HG02885 (cell line): Measurements from ENCODE around the gene DNAH10.

Source experiments
- ATAC-seq: cut with Tn5 transposase; IDR thresholded peaks from one replicate; pipeline ENCODE4 v1.9.1; 2021; ENCODE audit warnings: mild to moderate bottlenecking; ENCODE audit not compliant: unreplicated experiment, poor library complexity

DNAH10 gene

GRCh38 chr12:123960029-123960735, 198.1 kb downstream of the DNAH10 start:
- ATAC-seq, result no peak

DNA sequence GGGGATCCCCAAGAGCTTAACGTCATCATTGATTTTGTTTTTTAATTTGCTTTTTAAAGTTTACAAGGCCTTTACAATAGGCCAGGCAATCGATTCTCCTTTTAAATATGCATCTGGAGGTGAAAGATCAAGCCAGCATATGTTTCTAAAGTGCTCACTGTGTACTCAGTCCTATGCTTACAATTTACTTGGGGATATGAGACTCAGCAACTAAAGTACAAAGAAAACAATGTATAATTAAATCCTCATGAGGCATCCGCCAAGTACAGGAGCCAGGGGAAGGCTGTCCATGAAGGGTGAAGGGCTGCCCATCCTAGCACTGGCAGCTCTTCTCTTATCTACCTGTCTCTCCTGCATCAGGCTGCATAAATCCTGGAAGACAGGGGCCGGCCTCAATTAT, 198.8 kb downstream of the DNAH10 start:
- no peak for ATAC-seq

GRCh38 chr12:123961585-123962345, 199.7 kb downstream of the DNAH10 start:
- ATAC-seq, result no peak

DNA sequence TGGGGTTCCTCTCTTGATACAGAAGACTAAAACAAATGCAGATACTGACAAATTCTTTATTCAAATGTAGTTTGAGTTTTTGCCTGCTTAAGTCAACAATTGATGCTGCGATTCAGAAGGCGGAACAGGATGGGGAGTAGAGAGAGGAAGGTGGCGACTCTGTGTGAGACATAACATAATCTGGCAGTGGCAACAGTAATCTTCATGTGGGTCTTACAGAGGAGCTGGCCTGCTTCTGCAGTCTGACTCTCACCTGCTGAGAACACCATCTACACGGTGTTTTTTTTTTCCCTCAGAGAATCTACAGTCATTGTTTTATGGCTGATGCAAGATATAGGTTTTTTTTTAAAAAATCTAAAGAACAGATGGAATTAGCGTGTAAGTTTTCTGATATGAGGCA, 200.4 kb downstream of the DNAH10 start:
- ATAC-seq, result no peak

DNA sequence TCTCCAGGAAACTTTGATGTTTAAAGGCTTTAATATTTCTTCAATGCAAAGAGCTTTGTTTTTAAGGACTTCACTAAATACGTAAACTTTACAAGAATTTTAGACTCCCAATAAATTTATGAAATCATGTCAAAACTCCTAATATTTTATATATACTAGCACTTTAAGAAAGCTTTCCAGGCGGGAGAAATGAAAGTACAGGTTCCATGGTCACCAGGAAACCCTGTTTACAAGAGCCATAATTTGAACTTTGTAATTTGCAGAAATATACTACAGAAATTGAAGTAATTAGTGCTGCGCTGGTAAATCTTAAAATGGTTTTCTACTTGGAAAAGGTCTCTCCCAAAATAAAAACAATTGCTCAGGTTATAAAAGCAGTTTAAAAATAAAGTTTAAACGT, 201.7 kb downstream of the DNAH10 start:
- ATAC-seq, result no peak

- no peak for ATAC-seq
Observed at GRCh38 chr12:123965382-123965781, 203.3 kb downstream of the DNAH10 start.

GRCh38 chr12:123966596-123966995, 204.5 kb downstream of the DNAH10 start:
- ATAC-seq, result no peak

GRCh38 chr12:123967121-123967586, 205.1 kb downstream of the DNAH10 start:
- ATAC-seq, result no peak

DNA sequence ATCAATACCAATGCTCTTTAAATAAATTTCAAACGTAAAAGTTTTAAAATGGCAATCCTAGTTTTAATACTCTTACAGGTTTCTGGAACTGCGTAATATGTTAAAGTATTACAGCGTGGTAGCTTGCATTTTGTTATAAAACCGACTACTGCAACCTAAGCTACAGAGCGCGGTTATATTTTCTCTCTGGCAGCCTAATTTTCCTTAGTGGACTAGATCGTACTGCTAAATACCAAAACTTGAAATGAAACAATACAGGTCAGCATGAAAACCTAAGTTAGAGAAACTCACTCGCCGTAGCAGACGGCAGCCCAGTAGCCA, 209.3 kb downstream of the DNAH10 start:
- no peak for ATAC-seq

DNA sequence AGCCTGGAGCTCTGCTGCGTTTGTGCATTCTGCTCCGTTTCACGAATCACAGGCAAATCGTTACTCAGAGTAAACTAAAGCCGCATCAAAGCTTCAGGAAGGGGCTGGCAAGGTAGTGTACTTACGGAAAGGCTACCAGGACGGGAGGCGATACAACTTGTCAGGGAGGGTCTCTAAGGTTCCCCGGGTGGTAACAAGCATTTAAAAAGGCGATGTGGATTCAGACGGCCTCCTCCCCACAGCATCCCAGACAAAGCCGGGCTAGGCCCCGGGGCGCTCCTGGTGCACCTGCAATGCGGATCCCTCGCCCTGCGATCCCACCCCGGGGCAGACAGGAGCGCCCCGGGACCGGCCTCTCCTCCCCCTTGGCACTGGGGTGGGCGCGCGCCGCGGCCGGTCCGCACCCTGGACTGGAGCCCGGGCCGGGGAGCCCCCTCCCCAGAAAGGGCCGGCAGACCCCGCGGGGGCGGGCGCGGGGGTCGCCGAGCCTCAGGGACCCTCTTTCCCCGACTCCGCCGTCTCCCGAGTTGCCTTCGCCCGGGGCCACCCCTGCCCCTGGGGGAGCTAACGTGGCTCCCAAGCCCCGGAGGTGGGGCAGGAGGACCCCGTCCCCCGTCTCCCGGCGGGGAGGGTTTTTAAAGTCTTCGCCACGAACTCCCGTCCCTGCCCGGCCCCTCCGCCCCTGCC, 209.8 kb downstream of the DNAH10 start:
- no peak for ATAC-seq

- peak; percentile 83 for ATAC-seq
Observed at GRCh38 chr12:123972457-123973401, 210.6 kb downstream of the DNAH10 start, which contains the start of the genes CCDC92 and ZNF664. TSS of gene CCDC92 (minus strand) at chr12:123972831. CDS start at chr12:123944305, 28,526 bp downstream. TSS of gene ZNF664 (plus strand) at chr12:123973215. CDS start at chr12:124012145, 38,930 bp downstream.

- ATAC-seq, result peak; percentile 5
Observed at GRCh38 chr12:123973552-123974341, 211.6 kb downstream of the DNAH10 start.

DNA sequence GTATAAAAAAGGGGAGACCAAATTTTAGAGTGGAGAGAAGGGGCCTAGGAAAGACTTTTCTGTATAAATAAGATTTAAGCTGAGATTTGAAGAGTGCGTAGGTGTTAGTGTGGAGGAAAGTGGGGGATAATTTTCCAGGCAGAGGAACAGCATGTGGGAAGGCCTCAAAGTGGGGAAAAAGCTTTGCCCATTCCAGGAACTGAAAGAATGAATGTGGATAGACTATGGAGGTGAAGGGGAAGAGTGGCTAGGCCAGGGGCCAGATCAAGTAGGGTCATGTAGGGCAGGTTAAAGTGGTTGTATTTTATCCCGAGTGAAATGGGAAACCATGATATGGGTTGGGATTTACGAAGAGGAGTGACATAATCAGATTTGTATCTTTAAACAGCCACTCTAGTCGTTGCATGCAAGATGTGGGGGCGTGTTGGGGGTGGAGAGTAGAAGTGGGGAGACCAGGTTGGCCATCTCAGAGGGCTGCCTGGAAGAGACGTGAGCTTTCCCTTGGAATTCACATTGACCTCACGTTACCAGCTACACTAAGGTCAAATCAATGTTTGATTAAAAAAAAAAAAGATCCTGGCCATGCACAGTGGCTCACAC, 214.2 kb downstream of the DNAH10 start:
- no peak for ATAC-seq

GRCh38 chr12:123979566-123979965, 217.5 kb downstream of the DNAH10 start:
- no peak for ATAC-seq

DNA sequence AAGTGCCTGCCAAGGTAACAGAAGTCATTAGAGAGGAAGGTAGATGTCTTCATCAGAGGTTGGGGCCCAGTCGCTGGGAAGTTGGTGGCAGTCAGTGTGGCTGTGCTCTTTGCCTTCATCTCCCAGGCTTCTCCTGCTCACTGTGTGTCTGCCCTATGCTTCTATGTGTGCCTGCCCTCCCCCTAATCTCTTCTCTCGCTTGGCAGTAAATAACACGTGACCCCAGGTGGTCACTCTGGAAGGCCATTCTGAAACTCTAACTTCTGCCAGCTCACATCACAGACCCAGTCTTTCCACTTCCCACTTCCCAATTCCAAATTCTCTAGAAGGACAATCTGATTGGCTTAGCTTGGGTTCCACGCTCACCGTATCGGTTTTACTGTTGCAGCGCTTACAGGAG, 220.2 kb downstream of the DNAH10 start:
- no peak for ATAC-seq

DNA sequence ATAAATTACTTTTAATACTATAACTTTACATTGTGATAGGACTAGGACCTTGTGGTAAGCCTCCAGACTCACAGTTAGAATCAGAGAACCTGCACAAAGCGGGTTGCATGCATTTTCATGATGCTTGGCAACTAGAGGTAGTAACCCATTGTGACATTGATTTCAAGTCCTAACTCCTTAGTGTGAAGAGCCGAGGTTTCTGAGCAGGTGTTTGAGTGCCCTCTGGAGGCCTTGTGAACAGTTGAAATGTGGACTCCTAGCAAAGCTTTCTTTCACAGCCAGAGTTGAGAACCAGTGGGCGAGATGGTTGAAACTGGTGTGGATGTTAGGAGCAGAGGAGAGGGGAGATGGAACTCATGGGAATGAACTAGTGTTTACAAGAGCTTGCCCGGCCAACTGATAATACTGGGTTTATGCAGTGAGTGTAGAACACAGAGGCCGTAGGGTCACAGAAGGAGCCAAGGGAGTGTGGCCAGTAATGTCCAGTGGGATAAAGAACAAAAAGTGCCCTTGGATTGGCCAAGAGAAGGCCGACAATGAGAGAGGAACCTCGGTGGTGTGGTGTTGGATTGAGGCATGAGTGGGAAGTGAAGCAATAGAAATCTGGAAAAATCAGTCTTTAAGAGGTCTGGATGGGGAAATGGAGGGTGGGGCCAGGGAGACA, 221.9 kb downstream of the DNAH10 start:
- no peak for ATAC-seq

- ATAC-seq, result no peak
Observed at GRCh38 chr12:123984903-123985302, 222.8 kb downstream of the DNAH10 start.
